Measurements from ENCODE around the gene KPTN.

Gene KPTN

GRCh38 chr19:47483800-47484690, at the start of gene KPTN:
Gene KPTN (minus strand): TSS chr19:47484219. CDS start chr19:47484160, 59 bp downstream.
- peak; percentile 77 to 80 for DNase-seq (ENCODE audit: low read depth in 2 of 2)

GRCh38 chr19:47531640-47532387, 47.8 kb upstream of the KPTN start:
- DNase-seq (ENCODE audit: low read depth in 2 of 2) = no peak

- no peak for DNase-seq (ENCODE audit: low read depth in 2 of 2)
These were observed 45.2 kb upstream of the KPTN start for GRCh38 chr19:47529018-47529742.

- DNase-seq (ENCODE audit: low read depth in 2 of 2) = no peak
These were observed 42.8 kb upstream of the KPTN start for GRCh38 chr19:47526798-47527197.

GRCh38 chr19:47523473-47523872, 39.5 kb upstream of the KPTN start:
- DNase-seq (ENCODE audit: low read depth in 2 of 2) = no peak

GRCh38 chr19:47521473-47522180, 37.6 kb upstream of the KPTN start:
- DNase-seq (ENCODE audit: low read depth in 2 of 2) = no peak

GRCh38 chr19:47520839-47521238, 36.8 kb upstream of the KPTN start:
- DNase-seq (ENCODE audit: low read depth in 2 of 2) = no peak

- DNase-seq (ENCODE audit: low read depth in 2 of 2) = no peak
These were observed 36.4 kb upstream of the KPTN start for GRCh38 chr19:47520343-47520806.

GRCh38 chr19:47518854-47519253, 34.8 kb upstream of the KPTN start:
- DNase-seq (ENCODE audit: low read depth in 2 of 2) = no peak

GRCh38 chr19:47518139-47518538, 34.1 kb upstream of the KPTN start:
- no peak for DNase-seq (ENCODE audit: low read depth in 2 of 2)

GRCh38 chr19:47514869-47515588, 31.0 kb upstream of the KPTN start, which contains the start of gene NAPA:
Gene NAPA (minus strand): TSS chr19:47515063. CDS start chr19:47514940, 123 bp downstream.
- DNase-seq (ENCODE audit: low read depth in 2 of 2) = peak; percentile 100

- DNase-seq (ENCODE audit: low read depth in 2 of 2) = no peak
These were observed 30.3 kb upstream of the KPTN start for GRCh38 chr19:47514151-47514868.

GRCh38 chr19:47512948-47513319, 28.9 kb upstream of the KPTN start:
- DNase-seq (ENCODE audit: low read depth in 2 of 2) = no peak

GRCh38 chr19:47512183-47512947, 28.3 kb upstream of the KPTN start:
- DNase-seq (ENCODE audit: low read depth in 2 of 2) = no peak

GRCh38 chr19:47511681-47512080, 27.7 kb upstream of the KPTN start:
- DNase-seq (ENCODE audit: low read depth in 2 of 2) = no peak

GRCh38 chr19:47511128-47511517, 27.1 kb upstream of the KPTN start:
- DNase-seq (ENCODE audit: low read depth in 2 of 2) = no peak

GRCh38 chr19:47510516-47511127, 26.6 kb upstream of the KPTN start:
- no peak for DNase-seq (ENCODE audit: low read depth in 2 of 2)

- no peak for DNase-seq (ENCODE audit: low read depth in 2 of 2)
These were observed 26.0 kb upstream of the KPTN start for GRCh38 chr19:47509973-47510372.
